HL-60 (cell line): ENCODE measurements around the gene NAT14.
"Not testable (repeated sequence)": the region's sequence is repeated elsewhere in the genome, so short reads cannot be mapped to it uniquely, and the experiment has no call there.

ENCODE experiments used
- DNase-seq, 2 experiments: peaks; one replicate each; pipeline ENCODE4 v3.0.0-alpha.2; 2010 to 2020; ENCODE audit warnings: low read depth in 1 of 2, low spot score in 1 of 2
- H3K27ac ChIP-seq: fragments of 250-450 bp; sonication (Bioruptor Pico); replicated peaks from 2 replicates; pipeline ENCODE4 v1.5.1; 2020; ENCODE audit warnings: mild to moderate bottlenecking, moderate library complexity
- H3K27me3 ChIP-seq: fragments of 250-450 bp; sonication (Bioruptor Pico); 2 replicates; pipeline ENCODE4 v1.5.1; 2021; ENCODE audit warnings: mild to moderate bottlenecking, moderate library complexity; ENCODE audit not compliant: insufficient read depth, poor library complexity, severe bottlenecking
- H3K4me3 ChIP-seq: replicated peaks from 2 replicates; pipeline ENCODE4 v1.5.1; 2011; ENCODE audit warnings: mild to moderate bottlenecking, control low read depth, low read length; ENCODE audit not compliant: insufficient read depth
- CTCF ChIP-seq: IDR thresholded peaks from one replicate; pipeline ENCODE4 v1.5.1; 2011; ENCODE audit warnings: low read length, control low read depth, inconsistent platforms; ENCODE audit not compliant: insufficient read depth
- GABPA ChIP-seq: IDR thresholded peaks from 2 replicates; pipeline ENCODE4 v1.6.1; 2012; ENCODE audit warnings: low read depth
- POLR2AphosphoS5 ChIP-seq: IDR thresholded peaks from 2 replicates; pipeline ENCODE4 v1.6.1; 2012; ENCODE audit warnings: low read depth
- SPI1 ChIP-seq: IDR thresholded peaks from 2 replicates; pipeline ENCODE4 v1.6.1; 2012; ENCODE audit warnings: low read depth, mild to moderate bottlenecking, borderline replicate concordance
- TF ChIP-seq, protein P1 (sequence below): IDR thresholded peaks from 2 replicates; pipeline ENCODE4 v1.6.1; 2012; ENCODE audit warnings: low read depth; ENCODE audit not compliant: insufficient replicate concordance

NAT14 gene

GRCh38 chr19:55495646-55496349 lies 10.8 kb downstream of the NAT14 start:
- no peak overlapping the region for H3K4me3 ChIP-seq
- no peak for DNase-seq
- peaks cover 23% of the 10 kb centered on the region for H3K27me3 ChIP-seq
- H3K27ac ChIP-seq, result no peak overlapping the region
- TF ChIP-seq CTCF (no peak), GABPA (no peak), POLR2AphosphoS5 (no peak), SPI1 (no peak)
- TF ChIP-seq, protein P1, sequence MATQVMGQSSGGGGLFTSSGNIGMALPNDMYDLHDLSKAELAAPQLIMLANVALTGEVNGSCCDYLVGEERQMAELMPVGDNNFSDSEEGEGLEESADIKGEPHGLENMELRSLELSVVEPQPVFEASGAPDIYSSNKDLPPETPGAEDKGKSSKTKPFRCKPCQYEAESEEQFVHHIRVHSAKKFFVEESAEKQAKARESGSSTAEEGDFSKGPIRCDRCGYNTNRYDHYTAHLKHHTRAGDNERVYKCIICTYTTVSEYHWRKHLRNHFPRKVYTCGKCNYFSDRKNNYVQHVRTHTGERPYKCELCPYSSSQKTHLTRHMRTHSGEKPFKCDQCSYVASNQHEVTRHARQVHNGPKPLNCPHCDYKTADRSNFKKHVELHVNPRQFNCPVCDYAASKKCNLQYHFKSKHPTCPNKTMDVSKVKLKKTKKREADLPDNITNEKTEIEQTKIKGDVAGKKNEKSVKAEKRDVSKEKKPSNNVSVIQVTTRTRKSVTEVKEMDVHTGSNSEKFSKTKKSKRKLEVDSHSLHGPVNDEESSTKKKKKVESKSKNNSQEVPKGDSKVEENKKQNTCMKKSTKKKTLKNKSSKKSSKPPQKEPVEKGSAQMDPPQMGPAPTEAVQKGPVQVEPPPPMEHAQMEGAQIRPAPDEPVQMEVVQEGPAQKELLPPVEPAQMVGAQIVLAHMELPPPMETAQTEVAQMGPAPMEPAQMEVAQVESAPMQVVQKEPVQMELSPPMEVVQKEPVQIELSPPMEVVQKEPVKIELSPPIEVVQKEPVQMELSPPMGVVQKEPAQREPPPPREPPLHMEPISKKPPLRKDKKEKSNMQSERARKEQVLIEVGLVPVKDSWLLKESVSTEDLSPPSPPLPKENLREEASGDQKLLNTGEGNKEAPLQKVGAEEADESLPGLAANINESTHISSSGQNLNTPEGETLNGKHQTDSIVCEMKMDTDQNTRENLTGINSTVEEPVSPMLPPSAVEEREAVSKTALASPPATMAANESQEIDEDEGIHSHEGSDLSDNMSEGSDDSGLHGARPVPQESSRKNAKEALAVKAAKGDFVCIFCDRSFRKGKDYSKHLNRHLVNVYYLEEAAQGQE, result no peak

GRCh38 chr19:55496820-55497219 lies 11.8 kb downstream of the NAT14 start:
- peaks cover 19% of the 10 kb centered on the region for H3K27me3 ChIP-seq
- not testable (repeated sequence) for H3K4me3 ChIP-seq

DNA sequence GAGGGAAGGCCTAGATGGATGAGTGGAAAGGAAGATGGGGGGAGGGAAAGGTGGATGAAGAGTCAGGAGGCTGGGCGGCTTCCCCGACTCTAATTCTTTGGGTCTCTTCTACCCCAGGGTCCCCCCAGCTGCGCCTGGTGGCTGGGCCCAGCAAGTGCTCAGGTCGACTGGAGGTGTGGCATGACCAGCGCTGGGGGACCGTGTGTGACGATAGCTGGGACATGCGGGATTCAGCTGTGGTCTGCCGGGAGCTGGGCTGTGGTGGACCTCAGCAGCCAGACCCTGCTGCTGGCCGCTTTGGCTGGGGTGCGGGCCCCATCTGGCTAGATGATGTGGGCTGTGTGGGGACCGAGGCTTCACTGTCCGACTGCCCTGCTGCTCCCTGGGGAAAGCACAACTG lies 12.8 kb downstream of the NAT14 start:
- TF ChIP-seq, protein P1, result no peak
- DNase-seq, result no peak
- Histone ChIP-seq H3K27me3 (peaks cover 12% of the 10 kb centered on the region), H3K27ac (no peak overlapping the region), H3K4me3 (no peak overlapping the region)

More at GRCh38 chr19:55496820-55497219, 11.8 kb downstream of the NAT14 start:
- not testable (repeated sequence) for DNase-seq, H3K27ac ChIP-seq

GRCh38 chr19:55498246-55498840 lies 13.4 kb downstream of the NAT14 start:
- Histone ChIP-seq H3K27me3 (peaks cover 9% of the 10 kb centered on the region), H3K4me3 (no peak overlapping the region), H3K27ac (no peak overlapping the region)
- TF ChIP-seq, protein P1, result no peak
- TF ChIP-seq POLR2AphosphoS5, result no peak
- no peak for TF ChIP-seq GABPA
- TF ChIP-seq CTCF, result no peak
- DNase-seq, result no peak
